Mesendoderm (in vitro differentiated cells): ENCODE data around the gene KCNQ1.

Experiments used
- DNase-seq: peaks from one replicate; pipeline ENCODE4 v3.0.0; 2013
- H2AK5ac ChIP-seq: 2 replicates; pipeline ENCODE4 v1.6.1; 2013; ENCODE audit warnings: low read length, inconsistent platforms
- H2BK120ac ChIP-seq: 2 replicates; pipeline ENCODE4 v1.6.1; 2013; ENCODE audit warnings: low read depth, mild to moderate bottlenecking, low read length, moderate library complexity, mixed read lengths
- H2BK15ac ChIP-seq: replicated peaks from 2 replicates; pipeline ENCODE4 v1.6.1; 2013; ENCODE audit warnings: low read depth, mild to moderate bottlenecking, moderate library complexity
- H2BK5ac ChIP-seq: 2 replicates; pipeline ENCODE4 v1.6.1; 2013; ENCODE audit warnings: low read length, inconsistent platforms
- H3K18ac ChIP-seq: 2 replicates; pipeline ENCODE4 v1.6.1; 2013; ENCODE audit warnings: mild to moderate bottlenecking, low read length, mixed read lengths
- H3K23ac ChIP-seq: one replicate; pipeline ENCODE4 v1.6.1; 2013; ENCODE audit warnings: low read length
- H3K27ac ChIP-seq: 2 replicates; pipeline ENCODE4 v1.5.1; 2013; ENCODE audit warnings: low read depth, mild to moderate bottlenecking, inconsistent platforms, low read length, moderate library complexity
- H3K27me3 ChIP-seq: 2 replicates; pipeline ENCODE4 v1.6.1; 2013; ENCODE audit warnings: low read length, control low read depth, mild to moderate bottlenecking, inconsistent platforms; ENCODE audit not compliant: insufficient read depth, poor library complexity
- H3K36me3 ChIP-seq: 2 replicates; pipeline ENCODE4 v1.6.1; 2013; ENCODE audit warnings: low read length, inconsistent platforms; ENCODE audit not compliant: control insufficient read depth, insufficient read depth
- H3K4ac ChIP-seq: one replicate; pipeline ENCODE4 v1.6.1; 2013; ENCODE audit warnings: low read depth, mild to moderate bottlenecking, low read length, moderate library complexity
- H3K4me1 ChIP-seq: 2 replicates; pipeline ENCODE4 v1.6.1; 2013; ENCODE audit warnings: low read depth, low read length, inconsistent platforms; ENCODE audit not compliant: control insufficient read depth
- H3K4me2 ChIP-seq: 2 replicates; pipeline ENCODE4 v1.6.1; 2013; ENCODE audit warnings: low read length
- H3K4me3 ChIP-seq: 2 replicates; pipeline ENCODE4 v1.5.1; 2013; ENCODE audit warnings: mild to moderate bottlenecking, low read length
- H3K56ac ChIP-seq: one replicate; pipeline ENCODE4 v1.6.1; 2013; ENCODE audit warnings: low read length
- H3K79me1 ChIP-seq: 2 replicates; pipeline ENCODE4 v1.6.1; 2013; ENCODE audit warnings: low read length, inconsistent platforms
- H3K79me2 ChIP-seq: 2 replicates; pipeline ENCODE4 v1.6.1; 2013; ENCODE audit warnings: mild to moderate bottlenecking, low read length; ENCODE audit not compliant: control insufficient read depth, insufficient read depth
- H3K9ac ChIP-seq: 2 replicates; pipeline ENCODE4 v1.6.1; 2013; ENCODE audit warnings: low read length, inconsistent platforms
- H4K5ac ChIP-seq: one replicate; pipeline ENCODE4 v1.6.1; 2013; ENCODE audit warnings: low read length
- H4K8ac ChIP-seq: one replicate; pipeline ENCODE4 v1.6.1; 2013; ENCODE audit warnings: low read depth, mild to moderate bottlenecking, control low read depth, low read length, moderate library complexity
- WGBS: extraction: QIAGEN DNeasy Blood & Tissue Kit; methylation state at CpG from one replicate; pipeline ENCODE4 v1.1.7; 2013; ENCODE audit warnings: low lambda C conversion rate, missing lambda C conversion rate; ENCODE audit not compliant: insufficient coverage; ENCODE audit errors: extremely low coverage; 5-methylcytosine and 5-hydroxymethylcytosine counted together

KCNQ1 gene

DNA sequence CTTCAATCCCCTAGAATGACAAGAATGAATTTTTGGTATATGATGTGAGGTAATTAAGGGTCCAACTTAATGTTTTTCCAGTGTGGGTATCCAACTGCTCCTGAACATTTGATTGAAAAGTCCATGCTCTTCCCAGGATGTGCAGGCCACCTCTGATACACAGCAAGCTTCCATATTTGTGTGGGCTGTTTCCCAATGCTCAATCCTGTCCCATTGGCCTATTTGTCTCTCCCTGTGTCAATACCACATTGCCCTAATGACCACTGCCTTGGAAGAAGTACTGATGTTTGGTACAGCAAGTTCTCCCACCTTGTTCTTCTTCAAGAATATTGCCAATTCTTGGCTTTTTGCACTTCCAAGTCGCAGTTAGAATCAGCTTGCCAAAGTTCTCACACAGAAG lies 212.1 kb downstream of the KCNQ1 start:
- Histone ChIP-seq H3K4me1 (no peaks in the 10 kb centered on the region), H3K23ac (no peak overlapping the region), H2BK5ac (no peak overlapping the region), H3K4ac (no peak overlapping the region), H3K9ac (no peak overlapping the region), H2BK120ac (no peak overlapping the region), H2BK15ac (no peak overlapping the region), H3K4me3 (no peak overlapping the region), H3K4me2 (no peak overlapping the region), H3K79me2 (no peaks in the 10 kb centered on the region), H4K5ac (no peak overlapping the region), H3K27ac (no peak overlapping the region), H3K27me3 (no peaks in the 10 kb centered on the region), H3K79me1 (no peaks in the 10 kb centered on the region), H4K8ac (no peak overlapping the region), H3K56ac (no peak overlapping the region), H3K18ac (no peak overlapping the region), H3K36me3 (no peaks in the 10 kb centered on the region), H2AK5ac (no peak overlapping the region)
- DNase-seq = no peak
- no CpG with 5 or more reads among the region's 1 CpG for WGBS

DNA sequence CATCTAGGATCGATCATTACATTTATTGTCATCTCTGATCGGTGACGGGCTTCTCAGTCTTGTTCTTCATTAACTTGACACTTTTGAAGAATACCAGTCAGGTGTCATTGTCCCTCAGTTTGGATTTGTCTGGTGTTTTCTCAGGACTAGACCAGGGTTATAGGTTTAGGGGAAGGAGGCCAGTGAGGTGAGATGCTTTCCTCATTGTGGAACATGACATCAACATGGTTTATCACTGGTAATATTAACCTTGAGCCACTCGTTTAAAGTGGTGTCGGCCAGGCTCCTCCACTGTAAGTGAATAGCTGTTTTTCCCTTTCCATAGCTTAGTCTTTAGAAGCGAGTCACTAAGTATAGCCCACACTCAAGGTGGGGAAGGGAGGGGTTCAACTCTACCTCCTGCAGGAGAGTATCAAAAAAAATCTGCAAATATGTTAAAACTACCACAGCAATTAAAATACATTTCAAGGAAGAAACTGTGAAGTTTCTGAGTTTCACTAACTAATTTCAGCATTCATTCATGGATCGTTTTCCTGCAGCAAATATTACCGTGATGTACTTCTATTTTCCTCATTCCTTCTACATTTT lies 213.0 kb downstream of the KCNQ1 start:
- no peaks in the 10 kb centered on the region for H3K79me1 ChIP-seq
- no CpG with 5 or more reads among the region's 8 CpGs for WGBS
- no peaks in the 10 kb centered on the region for H3K27me3 ChIP-seq
- no peak overlapping the region for H2BK120ac ChIP-seq
- no peak for DNase-seq
- no peak overlapping the region for H4K8ac ChIP-seq
- no peak overlapping the region for H2BK15ac ChIP-seq
- H3K9ac ChIP-seq = no peak overlapping the region
- no peak overlapping the region for H3K56ac ChIP-seq
- H3K4me3 ChIP-seq = no peak overlapping the region
- no peak overlapping the region for H3K23ac ChIP-seq
- no peaks in the 10 kb centered on the region for H3K79me2 ChIP-seq
- H3K18ac ChIP-seq = no peak overlapping the region
- no peaks in the 10 kb centered on the region for H3K36me3 ChIP-seq
- H2BK5ac ChIP-seq = no peak overlapping the region
- H2AK5ac ChIP-seq = no peak overlapping the region
- H3K4me2 ChIP-seq = no peak overlapping the region
- H4K5ac ChIP-seq = no peak overlapping the region
- no peaks in the 10 kb centered on the region for H3K4me1 ChIP-seq
- no peak overlapping the region for H3K4ac ChIP-seq
- no peak overlapping the region for H3K27ac ChIP-seq

GRCh38 chr11:2660357-2660939 lies 215.6 kb downstream of the KCNQ1 start:
- H4K5ac ChIP-seq = no peak overlapping the region
- no peak overlapping the region for H3K18ac ChIP-seq
- WGBS = no CpG with 5 or more reads among the region's 2 CpGs
- no peaks in the 10 kb centered on the region for H3K27me3 ChIP-seq
- H3K27ac ChIP-seq = no peak overlapping the region
- no peaks in the 10 kb centered on the region for H3K79me1 ChIP-seq
- no peak overlapping the region for H3K4me3 ChIP-seq
- H3K4ac ChIP-seq = no peak overlapping the region
- no peak overlapping the region for H4K8ac ChIP-seq
- H3K56ac ChIP-seq = no peak overlapping the region
- H2BK15ac ChIP-seq = no peak overlapping the region
- no peak overlapping the region for H3K9ac ChIP-seq
- H2BK120ac ChIP-seq = no peak overlapping the region
- H3K23ac ChIP-seq = no peak overlapping the region
- no peaks in the 10 kb centered on the region for H3K4me1 ChIP-seq
- H3K36me3 ChIP-seq = no peaks in the 10 kb centered on the region
- no peak for DNase-seq
- H3K79me2 ChIP-seq = no peaks in the 10 kb centered on the region
- H3K4me2 ChIP-seq = no peak overlapping the region
- H2AK5ac ChIP-seq = no peak overlapping the region
- no peak overlapping the region for H2BK5ac ChIP-seq

DNA sequence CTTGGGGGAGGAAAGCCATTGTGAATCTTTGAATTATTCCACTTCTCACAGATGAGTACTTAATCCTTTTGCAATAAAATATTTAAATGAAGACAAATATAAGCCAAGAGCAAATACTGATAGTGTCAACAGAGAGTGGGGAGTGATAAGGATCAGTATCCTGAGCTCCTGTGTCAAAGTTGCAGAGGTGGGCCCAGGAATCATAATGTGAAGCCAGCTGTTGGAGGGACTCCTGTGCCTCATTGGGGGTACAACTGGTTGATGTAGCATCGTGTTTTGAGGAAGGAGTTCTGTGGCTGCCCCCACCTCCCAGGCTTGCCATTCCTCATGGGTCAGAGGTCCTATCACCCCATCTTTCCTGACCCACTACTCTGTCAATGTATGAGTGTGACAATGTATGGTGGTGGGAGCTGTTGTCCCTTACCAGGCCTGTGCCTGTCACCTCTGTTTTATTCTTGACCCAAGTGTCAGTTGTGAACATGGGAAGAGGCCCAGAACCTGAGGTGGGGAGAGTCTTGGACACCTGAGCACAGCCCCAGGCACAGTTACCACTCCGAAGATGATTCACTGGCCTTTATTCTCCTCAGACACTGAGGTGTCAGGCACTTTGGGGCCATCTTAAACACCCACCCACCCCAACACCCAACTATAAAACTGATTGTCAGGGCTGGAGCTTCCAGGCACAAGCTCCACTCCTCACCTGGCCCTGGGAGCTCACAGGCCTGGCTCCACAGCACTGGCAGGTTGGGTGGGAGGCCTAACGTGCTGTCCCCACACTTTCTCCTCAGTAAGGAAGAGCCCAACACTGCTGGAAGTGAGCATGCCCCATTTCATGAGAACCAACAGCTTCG lies 216.6 kb downstream of the KCNQ1 start:
- no peak overlapping the region for H3K4ac ChIP-seq
- H3K27ac ChIP-seq = no peak overlapping the region
- H2BK120ac ChIP-seq = no peak overlapping the region
- no peak overlapping the region for H3K9ac ChIP-seq
- no CpG with 5 or more reads among the region's 4 CpGs for WGBS
- H2BK5ac ChIP-seq = no peak overlapping the region
- no peak overlapping the region for H3K56ac ChIP-seq
- no peak overlapping the region for H3K4me3 ChIP-seq
- no peak overlapping the region for H3K4me2 ChIP-seq
- DNase-seq = no peak
- H2BK15ac ChIP-seq = no peak overlapping the region
- no peak overlapping the region for H3K18ac ChIP-seq
- no peaks in the 10 kb centered on the region for H3K4me1 ChIP-seq
- H3K79me1 ChIP-seq = no peaks in the 10 kb centered on the region
- no peaks in the 10 kb centered on the region for H3K36me3 ChIP-seq
- no peaks in the 10 kb centered on the region for H3K27me3 ChIP-seq
- no peak overlapping the region for H3K23ac ChIP-seq
- H4K8ac ChIP-seq = no peak overlapping the region
- no peak overlapping the region for H4K5ac ChIP-seq
- H3K79me2 ChIP-seq = no peaks in the 10 kb centered on the region
- no peak overlapping the region for H2AK5ac ChIP-seq

- no peak overlapping the region for H2BK5ac ChIP-seq
- WGBS = no CpG with 5 or more reads among the region's 5 CpGs
- no peak overlapping the region for H3K4me3 ChIP-seq
- no peak overlapping the region for H2AK5ac ChIP-seq
- H3K27me3 ChIP-seq = no peaks in the 10 kb centered on the region
- no peaks in the 10 kb centered on the region for H3K4me1 ChIP-seq
- H3K4ac ChIP-seq = no peak overlapping the region
- H3K4me2 ChIP-seq = no peak overlapping the region
- no peak overlapping the region for H3K56ac ChIP-seq
- H3K23ac ChIP-seq = no peak overlapping the region
- no peak overlapping the region for H4K5ac ChIP-seq
- H3K36me3 ChIP-seq = no peaks in the 10 kb centered on the region
- DNase-seq = no peak
- no peak overlapping the region for H4K8ac ChIP-seq
- H3K27ac ChIP-seq = no peak overlapping the region
- H2BK15ac ChIP-seq = no peak overlapping the region
- H3K9ac ChIP-seq = no peak overlapping the region
- H3K18ac ChIP-seq = no peak overlapping the region
- H2BK120ac ChIP-seq = no peak overlapping the region
- H3K79me2 ChIP-seq = no peaks in the 10 kb centered on the region
- no peaks in the 10 kb centered on the region for H3K79me1 ChIP-seq
Observed at GRCh38 chr11:2662024-2662312, 217.2 kb downstream of the KCNQ1 start.
